Retina (tissue), 1 donor: ENCODE results near the gene NRXN3.

Experiments used
- DNase-seq: peaks from one replicate; pipeline ENCODE4 v3.0.0-alpha.2; 2016

Gene NRXN3

DNA sequence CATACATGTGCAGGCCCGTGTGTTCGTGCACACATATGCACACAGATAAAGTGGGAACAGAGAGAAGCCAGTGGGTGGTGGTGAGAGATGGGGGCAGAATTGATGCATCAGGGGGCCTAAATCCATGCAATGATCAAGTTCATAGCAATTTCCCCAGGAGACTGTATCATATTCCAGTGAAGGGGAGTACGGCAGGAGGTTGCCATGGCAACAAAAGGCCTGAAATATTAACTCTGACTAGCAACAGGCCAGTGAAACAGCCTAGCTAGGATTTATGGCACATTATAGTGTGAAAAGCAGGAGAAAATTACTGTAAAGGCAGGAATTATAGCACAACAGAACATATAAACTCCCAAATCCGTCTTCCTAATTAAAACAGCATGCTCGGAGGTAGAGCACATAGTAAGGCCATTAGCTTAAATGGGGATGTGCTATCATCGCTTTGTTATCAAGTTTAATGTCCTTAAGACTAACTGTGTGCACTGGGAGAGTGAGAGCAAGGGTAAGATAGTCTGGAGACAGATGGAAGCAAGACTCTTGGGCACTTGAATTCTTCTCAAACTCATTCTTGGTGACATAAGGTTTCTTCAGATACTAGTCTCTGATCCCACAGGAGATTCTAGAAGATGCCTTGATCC lies 1234.8 kb downstream of the NRXN3 start:
- DNase-seq: peak; percentile 55

DNA sequence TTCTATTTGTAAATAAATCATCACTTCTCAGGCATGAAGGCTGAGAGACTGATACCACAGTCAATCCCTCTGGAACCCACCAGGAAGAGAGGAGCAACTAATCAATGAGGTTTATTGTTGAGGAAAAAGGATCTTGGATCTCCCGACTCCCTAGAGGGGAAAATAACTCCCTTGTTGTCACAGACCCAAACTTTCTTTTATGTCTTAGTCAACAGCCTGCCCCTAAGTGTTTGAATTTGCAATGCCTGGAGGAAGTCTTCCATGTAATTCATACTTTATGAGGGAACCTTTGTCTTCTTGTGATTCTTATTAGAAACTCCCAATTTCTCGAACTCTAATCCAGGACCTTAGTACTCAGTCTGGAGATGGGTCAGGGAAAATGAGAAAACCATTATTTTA lies 1235.3 kb downstream of the NRXN3 start:
- DNase-seq: no peak

DNA sequence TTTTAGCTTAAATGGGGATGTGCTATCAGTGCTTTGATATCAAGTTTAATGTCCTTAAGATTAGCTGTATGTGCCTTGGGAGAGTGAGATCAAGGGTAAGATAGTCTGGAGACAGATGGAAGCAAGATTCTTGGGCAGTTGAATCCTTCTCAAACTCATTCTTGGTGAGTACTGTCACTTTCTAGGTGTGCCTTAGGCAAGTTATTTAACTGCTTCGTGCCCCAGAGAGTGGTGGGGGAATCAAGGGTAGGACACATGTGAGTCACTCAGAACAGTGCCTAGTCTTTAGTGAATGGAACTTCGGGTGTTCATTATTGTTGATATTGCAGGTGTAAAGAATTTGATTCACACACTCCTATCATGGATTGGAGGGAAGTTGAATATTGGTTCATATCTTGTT lies 1237.4 kb downstream of the NRXN3 start:
- DNase-seq: no peak

DNA sequence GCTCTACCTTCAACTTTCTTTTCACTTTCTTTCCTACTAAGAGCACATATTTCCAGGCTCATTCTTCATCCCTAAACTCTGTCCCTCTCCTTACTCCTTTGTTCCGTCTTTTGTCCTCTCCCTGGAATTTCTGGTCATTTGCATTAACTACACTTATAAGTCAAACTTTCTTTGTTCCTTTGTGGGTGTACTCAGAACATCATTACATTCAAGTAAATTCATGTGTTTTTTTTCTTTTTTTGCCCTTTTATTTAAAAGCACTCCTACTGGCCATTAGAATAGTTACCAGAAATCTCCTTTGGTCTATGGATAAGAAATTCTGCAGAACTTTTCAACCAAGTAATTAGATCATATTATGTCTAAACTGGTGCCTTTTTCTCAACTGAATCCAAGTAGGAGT lies 1238.5 kb downstream of the NRXN3 start:
- no peak for DNase-seq

DNA sequence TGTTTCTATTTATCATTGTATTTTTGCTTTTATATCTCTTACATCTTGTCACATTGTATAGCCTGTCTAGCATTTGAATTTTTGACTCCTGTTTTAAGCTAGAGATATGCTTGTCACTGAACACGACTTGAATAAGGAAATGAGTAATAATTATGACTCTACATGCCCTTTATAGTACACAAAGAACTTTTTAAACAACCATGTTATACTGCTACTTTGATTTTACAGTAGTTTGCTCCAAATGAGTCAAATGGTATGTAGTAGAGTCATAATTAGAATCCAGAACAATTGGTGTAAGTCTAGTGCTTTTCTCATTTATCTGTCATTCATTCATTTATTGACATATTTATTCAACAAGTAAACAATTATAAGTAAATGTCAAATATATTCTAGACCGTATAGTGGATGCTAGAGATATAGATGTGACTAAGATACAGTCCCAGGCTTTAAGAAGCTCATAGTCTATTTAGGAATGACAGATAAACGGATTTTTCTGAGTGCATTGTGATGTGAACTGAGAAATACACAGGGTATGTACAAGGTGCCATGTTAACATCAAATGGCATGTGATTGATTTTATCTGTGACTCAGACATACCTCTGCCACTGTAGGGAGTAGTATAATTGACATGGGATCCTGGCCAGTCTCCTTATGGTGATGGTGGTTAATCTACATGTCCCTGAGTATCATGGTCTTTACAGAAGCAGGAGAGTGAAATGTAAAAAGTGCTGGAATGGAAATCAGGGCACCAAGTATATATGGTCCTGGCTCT lies 1241.4 kb downstream of the NRXN3 start:
- no peak for DNase-seq

DNA sequence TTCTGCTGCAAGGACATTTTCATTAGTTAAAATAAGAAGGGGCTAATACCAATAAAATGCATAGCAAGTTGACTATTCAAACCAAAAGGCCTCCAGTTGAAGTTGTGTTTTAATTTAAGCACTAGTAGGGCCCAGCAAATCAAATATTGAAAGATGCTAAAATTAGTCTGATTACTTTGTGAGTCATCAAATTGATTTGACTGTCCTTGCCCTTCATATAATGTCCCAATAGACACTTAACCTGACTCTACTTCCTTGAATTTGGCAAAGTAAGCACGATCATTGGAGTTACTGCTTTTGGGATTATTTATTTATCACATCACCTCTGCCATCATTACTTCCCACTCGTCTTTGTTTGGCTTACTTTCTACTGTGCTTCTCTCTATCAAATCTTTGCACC lies 1242.6 kb downstream of the NRXN3 start:
- no peak for DNase-seq

DNA sequence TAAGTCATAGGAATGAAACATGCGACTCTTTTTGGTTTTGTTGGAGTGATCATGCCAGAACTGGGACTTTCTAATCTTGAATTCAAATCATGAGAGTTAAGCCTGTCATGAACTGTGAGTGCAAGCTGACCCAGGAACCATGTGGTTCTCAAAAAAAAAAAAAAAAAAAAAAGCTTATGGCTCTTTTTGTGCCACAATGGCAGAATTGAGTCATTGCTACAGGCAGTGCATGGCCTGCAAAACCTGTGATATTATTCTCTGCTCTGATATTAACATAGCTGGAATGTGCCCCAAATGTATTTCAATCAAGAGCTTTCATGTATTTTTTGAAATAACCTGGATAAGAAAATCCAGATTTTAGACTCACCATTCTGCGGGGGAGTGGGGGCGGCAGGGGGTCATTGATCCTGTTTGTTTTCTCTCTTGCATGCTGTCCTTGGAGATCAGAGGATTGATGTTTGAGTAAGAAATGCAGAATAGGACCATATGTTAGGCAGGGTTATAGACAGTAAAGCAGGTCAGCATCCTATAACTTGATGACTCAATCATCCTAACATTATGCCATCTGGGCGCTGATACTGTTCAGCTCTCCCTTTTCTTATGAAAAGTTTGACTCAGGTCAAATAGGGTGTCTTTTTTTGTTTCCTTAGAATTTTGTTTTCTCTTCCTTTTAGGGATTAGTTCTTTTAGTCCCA lies 1243.7 kb downstream of the NRXN3 start:
- peak; percentile 28 for DNase-seq

DNA sequence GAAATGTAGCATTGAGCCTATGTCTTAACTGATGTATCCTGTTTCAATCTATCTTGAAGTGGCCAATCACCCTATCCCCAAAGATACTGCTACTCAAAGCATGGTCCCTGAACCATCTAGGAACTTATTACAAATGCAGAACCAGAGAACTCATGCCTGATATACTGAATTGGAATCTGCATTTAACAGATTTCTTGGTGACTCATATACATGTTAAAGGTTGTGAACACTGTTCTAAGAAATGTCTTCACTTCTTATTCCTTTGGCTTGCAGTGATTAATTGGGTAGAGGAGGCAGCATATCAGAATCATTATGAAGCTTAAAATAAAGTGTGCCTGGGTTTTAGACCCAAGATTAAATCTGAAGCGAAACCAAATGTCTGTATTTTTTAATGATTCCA lies 1245.6 kb downstream of the NRXN3 start:
- DNase-seq: no peak

GRCh38 chr14:79417961-79418360 lies 1247.8 kb downstream of the NRXN3 start:
- no peak for DNase-seq

DNA sequence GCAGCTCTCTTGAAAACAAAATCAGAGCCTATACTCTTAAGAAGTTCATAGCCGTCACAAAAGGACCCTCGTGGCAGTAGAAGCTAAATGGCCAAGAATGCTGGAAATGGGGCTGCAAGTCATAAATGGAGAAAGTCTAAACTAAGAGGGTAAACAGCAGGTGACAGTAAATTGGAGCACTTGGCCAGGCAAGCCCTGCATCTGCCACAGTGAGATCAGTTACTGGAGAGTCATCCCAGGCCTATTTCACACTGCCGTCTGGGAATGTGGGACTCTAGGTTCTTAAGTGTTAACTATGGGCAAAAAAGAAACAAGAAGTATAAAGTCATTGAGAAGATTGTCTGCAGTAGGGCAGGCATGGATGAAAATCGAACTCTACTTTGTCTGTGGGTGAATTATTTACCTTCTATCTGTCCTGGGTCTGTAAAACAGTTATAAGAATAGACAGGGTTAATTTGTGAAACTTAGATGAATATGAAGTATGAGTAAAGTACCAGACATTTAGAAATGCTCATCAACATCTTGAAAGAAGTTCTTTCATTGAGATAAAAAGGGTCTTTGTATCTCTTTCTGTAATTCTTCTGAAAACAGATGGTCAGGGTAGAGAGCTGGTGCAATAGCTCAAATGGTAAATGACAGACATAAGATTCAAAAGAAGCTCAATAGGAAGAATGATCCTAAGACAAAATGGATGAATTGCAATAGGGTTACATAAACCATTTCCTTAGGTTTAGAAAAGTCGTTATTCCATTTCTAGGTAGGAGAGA lies 1248.7 kb downstream of the NRXN3 start:
- no peak for DNase-seq

GRCh38 chr14:79419571-79420327 lies 1249.6 kb downstream of the NRXN3 start:
- no peak for DNase-seq

GRCh38 chr14:79420725-79421124 lies 1250.6 kb downstream of the NRXN3 start:
- no peak for DNase-seq

GRCh38 chr14:79421811-79422210 lies 1251.6 kb downstream of the NRXN3 start:
- DNase-seq: no peak

GRCh38 chr14:79424462-79424861 lies 1254.3 kb downstream of the NRXN3 start:
- no peak for DNase-seq

GRCh38 chr14:79426103-79426755 lies 1256.1 kb downstream of the NRXN3 start:
- peak; percentile 35 for DNase-seq

GRCh38 chr14:79432640-79433039 lies 1262.5 kb downstream of the NRXN3 start:
- no peak for DNase-seq

DNA sequence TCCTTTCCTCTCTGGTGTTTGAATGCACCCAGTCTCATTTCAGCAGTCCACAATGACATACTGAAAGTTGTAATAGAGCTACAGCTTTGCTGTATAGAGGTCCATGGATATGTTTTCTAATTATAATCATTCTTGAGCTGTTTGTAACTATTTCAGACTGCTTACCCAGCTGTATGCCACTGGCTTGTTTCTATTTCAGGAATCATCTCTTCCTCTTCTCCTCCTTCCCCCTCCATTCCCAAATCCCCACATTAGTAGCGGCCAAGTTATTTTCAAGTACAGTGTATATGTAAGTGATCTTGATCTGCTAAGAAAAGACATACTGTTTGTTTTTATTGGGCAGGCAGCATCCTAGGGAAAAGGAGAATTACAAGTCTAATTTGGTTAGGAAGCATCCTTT lies 1266.2 kb downstream of the NRXN3 start:
- DNase-seq: no peak

DNA sequence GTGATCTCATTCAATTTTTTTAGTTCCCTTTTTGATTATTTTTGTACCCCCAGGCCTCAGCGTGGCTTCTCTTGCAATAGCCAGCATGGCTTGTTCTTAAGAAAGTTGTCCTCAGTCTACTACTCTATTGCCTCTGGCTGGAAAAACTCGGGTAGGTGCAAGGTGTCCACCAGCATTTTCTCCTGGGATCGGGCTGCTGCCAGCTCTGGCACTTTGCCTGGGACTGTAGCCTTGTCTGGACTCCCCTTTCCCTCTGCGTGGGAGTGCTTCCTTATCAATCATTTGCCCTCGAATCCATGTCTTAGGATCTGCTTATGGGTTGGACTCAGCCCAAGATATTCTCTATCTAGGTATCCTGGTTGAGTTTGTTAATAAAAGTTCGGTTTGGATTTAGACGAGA lies 1267.8 kb downstream of the NRXN3 start:
- DNase-seq: no peak

- DNase-seq: no peak
Observed at GRCh38 chr14:79438696-79439342, 1268.6 kb downstream of the NRXN3 start.

GRCh38 chr14:79442786-79443185 lies 1272.6 kb downstream of the NRXN3 start:
- DNase-seq: no peak

DNA sequence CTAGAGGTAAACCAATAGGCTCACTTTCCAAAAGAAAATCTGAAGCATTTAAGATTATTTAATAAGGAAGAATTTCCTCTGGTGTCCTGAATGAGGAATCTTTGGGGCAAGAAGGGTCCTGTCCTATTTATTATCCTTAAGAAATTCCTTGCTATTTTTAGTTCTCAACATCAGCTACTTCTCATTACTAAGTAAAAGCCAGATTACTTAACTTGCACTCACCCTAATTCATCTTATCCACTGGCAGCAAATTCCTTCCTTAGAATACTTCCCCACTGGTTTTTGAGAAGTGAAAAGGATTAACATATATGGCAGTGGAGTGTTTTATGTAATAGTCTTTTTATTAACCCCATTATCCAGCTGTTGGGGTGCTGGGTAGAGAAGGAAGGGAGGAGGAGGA lies 1273.4 kb downstream of the NRXN3 start:
- no peak for DNase-seq
